Liver (tissue), 9 donors: ENCODE data around the gene MID2. TPM values are rescaled to one million over a fixed set of nuclear protein-coding genes. Genes with fewer than 3 reads are reported as not detected.
"Not testable (repeated sequence)": the region's sequence is repeated elsewhere in the genome, so short reads cannot be mapped to it uniquely, and the experiment has no call there.

Source experiments
- DNase-seq: peaks from one replicate; pipeline ENCODE4 v3.0.0-alpha.2; 2017; ENCODE audit warnings: low spot score
- H3K27ac ChIP-seq, 2 donors: one replicate each; pipeline ENCODE4 v1.7.0; 2013; ENCODE audit warnings: inconsistent platforms in 2 of 2, low read length in 2 of 2, control low read depth in 1 of 2, low read depth in 1 of 2, mild to moderate bottlenecking in 1 of 2
- H3K27me3 ChIP-seq, 4 donors: one replicate each; pipeline versions ENCODE4 v1.6.1 to v1.7.0; 2013; ENCODE audit warnings: low read length in 3 of 4, inconsistent platforms in 1 of 4, mild to moderate bottlenecking in 1 of 4, moderate library complexity in 1 of 4; ENCODE audit not compliant: control insufficient read depth in 4 of 4, insufficient read depth in 4 of 4
- H3K36me3 ChIP-seq, 4 donors: one replicate each; pipeline versions ENCODE4 v1.6.1 to v1.7.0; 2013; ENCODE audit warnings: low read length in 3 of 4, mild to moderate bottlenecking in 3 of 4, low read depth in 1 of 4, moderate library complexity in 1 of 4; ENCODE audit not compliant: control insufficient read depth in 4 of 4, insufficient read depth in 3 of 4
- H3K4me1 ChIP-seq, 4 donors: one replicate each; pipeline versions ENCODE4 v1.6.1 to v1.7.0; 2013; ENCODE audit warnings: low read length in 3 of 4, mild to moderate bottlenecking in 3 of 4, moderate library complexity in 1 of 4; ENCODE audit not compliant: control insufficient read depth in 4 of 4, insufficient read depth in 4 of 4
- H3K4me3 ChIP-seq, 3 donors: one replicate each; pipeline versions ENCODE4 v1.6.1 to v1.7.0; 2013; ENCODE audit warnings: low read length in 3 of 3, control low read depth in 1 of 3, low read depth in 1 of 3, mild to moderate bottlenecking in 1 of 3
- H3K9ac ChIP-seq, 2 donors: one replicate each; pipeline ENCODE4 v1.7.0; 2013; ENCODE audit warnings: low read length in 2 of 2, mild to moderate bottlenecking in 2 of 2, moderate library complexity in 2 of 2, control low read depth in 1 of 2, low read depth in 1 of 2
- H3K9me3 ChIP-seq, 4 donors: one replicate each; pipeline versions ENCODE4 v1.6.1 to v1.7.0; 2013; ENCODE audit warnings: low read length in 3 of 4; ENCODE audit not compliant: control insufficient read depth in 4 of 4
- ATF3 ChIP-seq: IDR thresholded peaks from 2 replicates; pipeline ENCODE4 v1.6.1; 2016; ENCODE audit warnings: antibody characterized with exemption
- CTCF ChIP-seq: fragments of 150-350 bp; IDR thresholded peaks from 2 replicates; pipeline ENCODE4 v1.5.1; 2017; ENCODE audit warnings: improper control_type of control experiment, low read depth, low read length; ENCODE audit not compliant: missing input control
- EGR1 ChIP-seq, 2 donors: IDR thresholded peaks; 2 replicates each; pipeline ENCODE4 v1.6.1; 2016 to 2018; ENCODE audit warnings: antibody characterized with exemption in 2 of 2, low read depth in 2 of 2
- FOXA1 ChIP-seq: IDR thresholded peaks from 2 replicates; pipeline ENCODE4 v1.6.1; 2016; ENCODE audit warnings: antibody characterized with exemption
- FOXA2 ChIP-seq: IDR thresholded peaks from 2 replicates; pipeline ENCODE4 v1.6.1; 2016; ENCODE audit warnings: antibody characterized with exemption
- GABPA ChIP-seq, 2 donors: IDR thresholded peaks in 1 of 2; conservative IDR thresholded peaks in 1 of 2; 2 replicates each; pipeline ENCODE4 v1.6.1; 2016; ENCODE audit warnings: antibody characterized with exemption in 2 of 2, mild to moderate bottlenecking in 1 of 2, moderate library complexity in 1 of 2
- HNF4A ChIP-seq, 2 donors: conservative IDR thresholded peaks; 2 replicates each; pipeline ENCODE4 v1.6.1; 2016; ENCODE audit warnings: antibody characterized with exemption in 2 of 2, mild to moderate bottlenecking in 2 of 2
- HNF4G ChIP-seq: IDR thresholded peaks from 2 replicates; pipeline ENCODE4 v1.6.1; 2016; ENCODE audit warnings: antibody characterized with exemption
- MAX ChIP-seq: IDR thresholded peaks from 2 replicates; pipeline ENCODE4 v1.6.1; 2016; ENCODE audit warnings: antibody characterized with exemption
- RAD21 ChIP-seq, 2 donors: IDR thresholded peaks; 2 replicates each; pipeline ENCODE4 v1.6.1; 2016; ENCODE audit warnings: antibody characterized with exemption in 2 of 2, mild to moderate bottlenecking in 2 of 2
- RXRA ChIP-seq, 2 donors: IDR thresholded peaks; 2 replicates each; pipeline ENCODE4 v1.6.1; 2017 to 2018; ENCODE audit warnings: antibody characterized with exemption in 2 of 2, mild to moderate bottlenecking in 1 of 2
- SP1 ChIP-seq: IDR thresholded peaks from 2 replicates; pipeline ENCODE4 v1.6.1; 2018; ENCODE audit warnings: antibody characterized with exemption, mild to moderate bottlenecking
- TAF1 ChIP-seq: conservative IDR thresholded peaks from 2 replicates; pipeline ENCODE4 v1.6.1; 2016; ENCODE audit warnings: antibody characterized with exemption, mild to moderate bottlenecking
- YY1 ChIP-seq: IDR thresholded peaks from 2 replicates; pipeline ENCODE4 v1.6.1; 2016; ENCODE audit warnings: antibody characterized with exemption, mild to moderate bottlenecking
- WGBS: extraction: QIAGEN DNeasy Blood & Tissue Kit; methylation state at CpG from one replicate; pipeline ENCODE4 v1.1.7; 2013; 5-methylcytosine and 5-hydroxymethylcytosine counted together
- polyA plus RNA-seq, 2 donors: library from polyadenylated mRNA; stranded (reverse) in 1 of 2; unstranded in 1 of 2; fragments of 200-250 nt in 1 of 2; fragments of >200 nt in 1 of 2; fragmentation: Nextera tagmentation in 1 of 2; extraction: Ambion mirVana in 1 of 2; gene quantifications; one replicate each; pipeline versions ENCODE4 v1.2.1 to v1.2.3, GENCODE V29; 2013 to 2015
- total RNA-seq, 2 donors: library from RNA; depleted of rRNA; stranded (reverse); fragments of >200 nt; gene quantifications; one replicate each; pipeline ENCODE4 v1.2.3, GENCODE V29; 2014
- donor health status: healthy.
- donor health status: healthy.
- donor health status: healthy.
- donor health status: healthy.
- donor health status: healthy.

MID2 gene
- total and polyA plus RNA-seq, 4 donors: 2.2 to 12.2 (median 3.7) TPM

GRCh38 chrX:107851215-107851614 lies 25.5 kb downstream of the MID2 start (continued):
- TF ChIP-seq MAX (no peak), HNF4G (no peak), RXRA (IDR thresholded peaks at IDR 0.05) (no peak), EGR1 (IDR thresholded peaks at IDR 0.05; ENCODE audit: low read depth in 2 of 2) (no peak), SP1 (no peak), HNF4A (conservative IDR thresholded peaks at IDR 0.05) (no peak), YY1 (no peak), TAF1 (no peak)

GRCh38 chrX:107851665-107852064 lies 26.0 kb downstream of the MID2 start:
- not testable (repeated sequence) for H3K4me1 ChIP-seq

GRCh38 chrX:107856289-107856688 lies 30.6 kb downstream of the MID2 start:
- Histone ChIP-seq H3K9me3 (no peaks in the 10 kb centered on the region), H3K9ac (no peak overlapping the region), H3K27ac (no peak overlapping the region), H3K4me1 (no peaks in the 10 kb centered on the region), H3K27me3 (no peaks in the 10 kb centered on the region), H3K36me3 (no peaks in the 10 kb centered on the region), H3K4me3 (no peak overlapping the region)
- no peak for DNase-seq
- TF ChIP-seq FOXA2 (no peak), EGR1 (IDR thresholded peaks at IDR 0.05; ENCODE audit: low read depth in 2 of 2) (no peak), CTCF (no peak), HNF4A (conservative IDR thresholded peaks at IDR 0.05) (no peak), RAD21 (IDR thresholded peaks at IDR 0.05) (no peak), FOXA1 (no peak), GABPA (IDR thresholded peaks at IDR 0.05 in 1 of 2, conservative IDR thresholded peaks at IDR 0.05 in 1 of 2) (no peak), ATF3 (no peak), SP1 (no peak)

More at GRCh38 chrX:107851665-107852064, 26.0 kb downstream of the MID2 start:
- DNase-seq, H3K9ac ChIP-seq, H3K27ac ChIP-seq, H3K9me3 ChIP-seq, H3K36me3 ChIP-seq, H3K27me3 ChIP-seq, H3K4me3 ChIP-seq: not testable (repeated sequence)
- 99% methylated on average over 7 of the region's 7 CpGs for WGBS

- WGBS: 98% methylated on average over 5 of the region's 5 CpGs
- not testable (repeated sequence) for DNase-seq, H3K36me3 ChIP-seq, H3K4me3 ChIP-seq, H3K9ac ChIP-seq, H3K9me3 ChIP-seq, H3K27me3 ChIP-seq, H3K27ac ChIP-seq, H3K4me1 ChIP-seq
These were observed 31.4 kb downstream of the MID2 start for GRCh38 chrX:107857041-107857440.
